AML-193 (cell line): ENCODE results near the gene PHRF1.

Experiments used
- DNase-seq, 2 experiments: peaks; one replicate each; lab custom pipeline; 2025; lab: John Stamatoyannopoulos, UW

The PHRF1 gene

GRCh38 chr11:539971-540481, 36.2 kb upstream of the PHRF1 start:
- no peak for DNase-seq

GRCh38 chr11:540583-541432, 35.5 kb upstream of the PHRF1 start:
- DNase-seq: no peak

GRCh38 chr11:541433-541885, 34.8 kb upstream of the PHRF1 start:
- DNase-seq: no peak

GRCh38 chr11:544817-545166, 31.5 kb upstream of the PHRF1 start:
- DNase-seq: no peak

- DNase-seq: no peak
Measured at GRCh38 chr11:545171-545570, 31.1 kb upstream of the PHRF1 start.

GRCh38 chr11:548700-549603, 27.3 kb upstream of the PHRF1 start:
- no peak for DNase-seq

GRCh38 chr11:550021-550745, 26.1 kb upstream of the PHRF1 start:
- DNase-seq: no peak

- no peak for DNase-seq
Measured at GRCh38 chr11:550746-551085, 25.6 kb upstream of the PHRF1 start.

GRCh38 chr11:551131-551530, 25.1 kb upstream of the PHRF1 start:
- no peak for DNase-seq

GRCh38 chr11:551596-551995, 24.7 kb upstream of the PHRF1 start:
- no peak for DNase-seq

- no peak for DNase-seq
Measured at GRCh38 chr11:553083-553987, 22.9 kb upstream of the PHRF1 start.

- DNase-seq: no peak
Measured at GRCh38 chr11:553988-554340, 22.3 kb upstream of the PHRF1 start.

- DNase-seq: peak; percentile 31 to 41
Measured at GRCh38 chr11:554428-555226, 21.6 kb upstream of the PHRF1 start.

- no peak for DNase-seq
Measured at GRCh38 chr11:555227-555779, 21.0 kb upstream of the PHRF1 start.

GRCh38 chr11:555780-556661, 20.2 kb upstream of the PHRF1 start:
- DNase-seq: no peak

GRCh38 chr11:556662-557256, 19.5 kb upstream of the PHRF1 start:
- DNase-seq: no peak

- no peak for DNase-seq
Measured at GRCh38 chr11:557328-558132, 18.7 kb upstream of the PHRF1 start.

GRCh38 chr11:558503-558902, 17.8 kb upstream of the PHRF1 start:
- no peak for DNase-seq
